Fibroblast of the aortic adventitia (primary cell): ENCODE measurements around the gene OARD1. TPM values are rescaled to one million over a fixed set of nuclear protein-coding genes. Genes with fewer than 3 reads are reported as not detected.

Source experiments
- DNase-seq: peaks from one replicate; pipeline ENCODE4 v3.0.0-alpha.2; 2010; ENCODE audit warnings: low read depth
- H3K4me3 ChIP-seq: 2 replicates; pipeline ENCODE4 v1.5.1; 2011; ENCODE audit warnings: low read depth, mild to moderate bottlenecking, control low read depth, low read length, moderate library complexity
- total RNA-seq: library from RNA; depleted of rRNA; stranded (reverse); fragments of >200 nt; gene quantifications from 2 replicates; pipeline ENCODE4 v1.2.3, GENCODE V29; 2012; ENCODE audit warnings: low replicate concordance
- TF ChIP-seq, protein P1 (sequence below): IDR thresholded peaks from 2 replicates; pipeline ENCODE4 v1.5.1; 2011; ENCODE audit warnings: mild to moderate bottlenecking, low read length, control low read depth, inconsistent platforms; ENCODE audit not compliant: insufficient read depth

The OARD1 gene
- total RNA-seq, 1 donor = 10.8 TPM

DNA sequence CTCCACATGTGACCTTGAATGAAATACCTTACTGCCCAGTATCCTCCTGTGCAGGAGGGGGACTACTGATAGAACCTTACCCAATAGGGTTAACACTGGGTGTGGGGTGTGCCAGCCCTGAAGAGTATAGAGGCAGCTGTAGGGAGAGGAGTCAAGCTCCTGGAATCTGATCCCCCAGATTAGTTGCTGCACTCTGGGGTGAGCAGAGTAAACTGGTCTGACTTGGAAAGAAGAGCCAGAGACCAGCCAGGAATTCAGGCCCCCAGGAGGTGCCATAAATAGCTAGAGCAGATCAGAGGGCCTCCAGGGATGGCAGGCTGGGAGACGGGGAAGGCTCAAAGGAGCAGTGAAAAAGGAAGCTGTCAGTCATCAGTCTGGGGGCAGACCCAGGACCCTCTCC is 22.6 kb downstream of the OARD1 start:
- H3K4me3 ChIP-seq = no peak overlapping the region
- DNase-seq = no peak
- TF ChIP-seq, protein P1, sequence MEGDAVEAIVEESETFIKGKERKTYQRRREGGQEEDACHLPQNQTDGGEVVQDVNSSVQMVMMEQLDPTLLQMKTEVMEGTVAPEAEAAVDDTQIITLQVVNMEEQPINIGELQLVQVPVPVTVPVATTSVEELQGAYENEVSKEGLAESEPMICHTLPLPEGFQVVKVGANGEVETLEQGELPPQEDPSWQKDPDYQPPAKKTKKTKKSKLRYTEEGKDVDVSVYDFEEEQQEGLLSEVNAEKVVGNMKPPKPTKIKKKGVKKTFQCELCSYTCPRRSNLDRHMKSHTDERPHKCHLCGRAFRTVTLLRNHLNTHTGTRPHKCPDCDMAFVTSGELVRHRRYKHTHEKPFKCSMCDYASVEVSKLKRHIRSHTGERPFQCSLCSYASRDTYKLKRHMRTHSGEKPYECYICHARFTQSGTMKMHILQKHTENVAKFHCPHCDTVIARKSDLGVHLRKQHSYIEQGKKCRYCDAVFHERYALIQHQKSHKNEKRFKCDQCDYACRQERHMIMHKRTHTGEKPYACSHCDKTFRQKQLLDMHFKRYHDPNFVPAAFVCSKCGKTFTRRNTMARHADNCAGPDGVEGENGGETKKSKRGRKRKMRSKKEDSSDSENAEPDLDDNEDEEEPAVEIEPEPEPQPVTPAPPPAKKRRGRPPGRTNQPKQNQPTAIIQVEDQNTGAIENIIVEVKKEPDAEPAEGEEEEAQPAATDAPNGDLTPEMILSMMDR = no peak

DNA sequence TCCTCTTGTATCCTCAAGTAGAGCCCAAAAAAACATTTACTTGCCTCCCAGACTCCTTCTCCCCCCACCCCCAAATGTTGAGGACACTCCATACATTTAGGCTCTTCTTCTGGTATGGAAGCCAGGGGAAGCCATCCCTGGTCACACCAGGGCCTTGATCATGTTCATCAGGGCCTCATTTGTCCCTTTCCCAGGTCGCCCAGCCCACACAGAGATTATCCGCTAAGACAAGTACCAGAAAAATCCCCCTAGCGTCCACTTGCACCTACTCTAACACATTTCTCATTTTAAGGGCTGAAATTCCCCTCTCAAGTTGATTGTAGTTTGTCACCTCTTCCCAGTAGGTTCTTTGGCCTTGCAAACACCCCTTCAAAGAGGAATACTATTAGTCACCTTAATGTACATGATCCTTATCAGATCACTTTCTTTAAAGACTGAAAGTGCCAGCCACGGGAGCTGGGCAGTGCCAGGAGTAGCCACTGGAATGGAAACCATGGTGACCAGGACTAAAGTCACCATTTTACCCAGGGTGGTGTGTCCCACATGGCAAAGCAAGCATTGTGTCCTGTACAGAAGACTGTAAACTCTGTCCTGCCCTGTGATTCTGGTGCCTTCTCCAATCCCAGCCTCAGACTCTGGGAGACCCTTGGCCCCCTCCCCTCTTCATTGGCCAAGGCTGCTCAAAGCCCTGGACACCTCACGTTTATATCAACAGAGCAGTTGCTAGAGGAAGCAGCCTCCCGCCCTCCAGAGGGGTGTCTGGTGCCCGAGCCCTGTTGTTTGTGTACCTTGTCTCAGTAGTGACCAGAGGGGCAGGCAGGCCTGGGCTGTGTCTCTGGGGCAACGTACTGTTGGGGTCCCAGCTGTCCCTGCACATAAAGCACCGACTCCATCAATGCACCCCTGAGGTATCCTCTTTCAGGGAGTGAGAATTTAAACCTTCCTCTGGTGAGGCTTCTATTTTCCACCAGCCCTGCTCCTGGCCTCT is 24.1 kb downstream of the OARD1 start:
- DNase-seq = no peak
- no peak overlapping the region for H3K4me3 ChIP-seq
- TF ChIP-seq, protein P1 = no peak

DNA sequence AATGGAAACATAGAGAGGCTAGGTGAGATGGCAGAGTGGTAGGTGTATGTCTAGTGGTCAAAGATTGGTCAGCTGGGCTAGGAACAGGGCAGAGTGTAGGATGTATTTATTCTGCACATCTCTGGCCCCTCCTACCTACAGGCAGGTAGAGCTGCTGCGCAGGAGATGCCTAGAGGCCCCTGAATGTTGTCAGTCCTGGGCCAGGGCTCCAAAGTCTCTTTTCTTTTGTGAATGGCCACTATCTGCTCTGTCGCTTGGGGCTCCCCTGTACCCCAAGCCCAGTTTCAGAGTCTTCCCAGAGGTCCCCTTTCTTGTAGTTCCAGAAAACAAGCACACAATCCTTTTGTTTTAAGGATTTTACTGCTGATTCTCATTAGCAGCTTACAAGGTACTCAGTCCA is 24.9 kb downstream of the OARD1 start:
- TF ChIP-seq, protein P1 = no peak
- H3K4me3 ChIP-seq = no peak overlapping the region
- no peak for DNase-seq

DNA sequence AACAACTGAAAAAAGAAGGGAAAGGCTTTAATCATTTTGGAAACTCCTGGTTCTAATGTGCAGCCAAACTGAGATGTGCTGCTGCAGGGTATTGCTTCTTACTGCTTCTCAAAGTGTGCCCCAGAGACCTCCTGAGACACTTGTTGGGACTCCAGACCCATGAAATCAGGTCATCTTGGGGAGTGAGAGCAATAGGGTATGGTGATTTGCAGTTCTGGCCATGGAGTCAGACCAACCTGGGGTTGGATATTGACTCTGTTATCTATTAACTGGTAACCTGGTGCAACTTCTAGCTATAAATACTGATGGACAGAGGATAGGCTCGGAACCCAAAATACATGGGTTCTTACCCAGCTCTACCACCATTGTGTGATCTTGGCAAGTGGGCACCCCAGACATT is 26.1 kb downstream of the OARD1 start:
- no peak for DNase-seq
- TF ChIP-seq, protein P1 = no peak
- no peak overlapping the region for H3K4me3 ChIP-seq

DNA sequence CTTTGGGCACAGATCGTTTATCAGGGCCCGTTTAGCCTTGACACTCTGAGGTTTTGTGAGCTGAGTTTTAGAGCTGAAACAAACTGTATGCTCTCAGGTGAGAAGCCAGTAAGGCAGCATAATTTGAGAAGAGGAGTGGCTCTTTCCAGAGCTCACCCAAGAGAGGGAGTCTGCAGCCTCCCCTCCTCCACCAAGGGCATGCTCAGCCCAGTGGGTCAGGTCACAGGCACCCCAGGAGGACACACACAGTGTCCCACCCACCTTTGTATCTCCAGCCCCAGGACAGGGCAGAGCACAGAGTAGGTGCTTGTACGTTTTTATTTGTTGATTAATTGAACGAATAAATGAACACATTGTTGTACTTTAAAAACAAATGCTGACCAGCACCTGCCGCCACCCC is 26.5 kb downstream of the OARD1 start:
- no peak for DNase-seq
- TF ChIP-seq, protein P1 = no peak
- no peak overlapping the region for H3K4me3 ChIP-seq

DNA sequence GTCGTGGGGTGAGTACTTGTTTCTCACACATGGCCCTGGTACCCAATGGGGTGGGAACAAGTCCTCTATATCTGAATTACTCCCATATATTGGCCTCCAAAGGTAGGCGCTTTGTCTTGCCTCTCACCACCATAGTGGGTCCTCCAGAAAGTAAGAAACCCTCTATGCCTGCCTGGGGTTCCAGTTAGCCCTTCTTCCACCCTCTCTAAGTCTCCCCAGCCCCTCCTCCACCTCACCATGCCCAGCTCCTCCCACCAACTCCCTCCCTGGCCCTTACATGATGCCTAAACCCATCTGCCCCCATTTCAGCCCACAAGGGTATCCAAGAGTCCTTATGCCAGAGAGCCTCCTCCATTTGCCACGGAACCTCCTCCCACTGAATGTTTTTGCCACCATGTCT is 29.0 kb downstream of the OARD1 start:
- H3K4me3 ChIP-seq = no peak overlapping the region
- DNase-seq = no peak
- TF ChIP-seq, protein P1 = no peak
